SU-DHL-6 (cell line): ENCODE results near the gene RADX.

Experiments
- EZH2phosphoT487 ChIP-seq: fragments of 200-600 bp; sonication (generic), shearing (Covaris generic); conservative IDR thresholded peaks from 2 replicates; pipeline ENCODE4 v1.6.1; 2018; ENCODE audit warnings: mild to moderate bottlenecking, antibody characterized with exemption, low read length, moderate library complexity, mixed read lengths
- TF ChIP-seq, protein P1 (sequence below): fragments of 200-600 bp; sonication (generic); IDR thresholded peaks from one replicate; pipeline ENCODE4 v1.5.1; 2017; ENCODE audit warnings: antibody characterized with exemption, mild to moderate bottlenecking, low read length, moderate library complexity; ENCODE audit not compliant: insufficient read depth, poor library complexity, severe bottlenecking

DNA sequence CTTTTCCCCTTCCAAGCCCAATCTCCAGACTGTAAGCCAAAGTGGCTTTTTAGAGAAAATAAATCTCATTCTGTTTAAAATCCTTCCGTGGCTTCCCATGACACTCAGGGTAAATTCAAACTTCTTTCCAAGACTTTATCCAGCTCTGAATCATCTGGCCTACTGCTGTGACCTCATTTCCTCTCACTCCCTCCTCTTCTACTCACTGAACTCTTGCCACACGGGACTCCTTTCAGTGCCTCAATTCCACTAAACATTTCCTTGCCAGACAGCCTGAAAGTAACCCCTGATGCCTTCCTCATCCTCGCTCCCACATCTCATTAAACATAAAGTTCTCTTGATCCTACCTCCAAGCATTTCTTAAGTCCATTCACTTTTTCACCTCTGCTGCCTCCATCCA, 86.9 kb downstream of the RADX start:
- TF ChIP-seq, protein P1, sequence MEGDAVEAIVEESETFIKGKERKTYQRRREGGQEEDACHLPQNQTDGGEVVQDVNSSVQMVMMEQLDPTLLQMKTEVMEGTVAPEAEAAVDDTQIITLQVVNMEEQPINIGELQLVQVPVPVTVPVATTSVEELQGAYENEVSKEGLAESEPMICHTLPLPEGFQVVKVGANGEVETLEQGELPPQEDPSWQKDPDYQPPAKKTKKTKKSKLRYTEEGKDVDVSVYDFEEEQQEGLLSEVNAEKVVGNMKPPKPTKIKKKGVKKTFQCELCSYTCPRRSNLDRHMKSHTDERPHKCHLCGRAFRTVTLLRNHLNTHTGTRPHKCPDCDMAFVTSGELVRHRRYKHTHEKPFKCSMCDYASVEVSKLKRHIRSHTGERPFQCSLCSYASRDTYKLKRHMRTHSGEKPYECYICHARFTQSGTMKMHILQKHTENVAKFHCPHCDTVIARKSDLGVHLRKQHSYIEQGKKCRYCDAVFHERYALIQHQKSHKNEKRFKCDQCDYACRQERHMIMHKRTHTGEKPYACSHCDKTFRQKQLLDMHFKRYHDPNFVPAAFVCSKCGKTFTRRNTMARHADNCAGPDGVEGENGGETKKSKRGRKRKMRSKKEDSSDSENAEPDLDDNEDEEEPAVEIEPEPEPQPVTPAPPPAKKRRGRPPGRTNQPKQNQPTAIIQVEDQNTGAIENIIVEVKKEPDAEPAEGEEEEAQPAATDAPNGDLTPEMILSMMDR = no peak
- no peak for TF ChIP-seq EZH2phosphoT487
